Choroid plexus epithelial cell (primary cell): Measurements from ENCODE around the gene SLC3A2.
A peak's percentile ranks its signal among the peaks of the same experiment; 100 is the strongest.
"Not testable (repeated sequence)": the region's sequence is repeated elsewhere in the genome, so short reads cannot be mapped to it uniquely, and the experiment has no call there.

Experiments
- DNase-seq: peaks from one replicate; pipeline ENCODE4 v3.0.0-alpha.2; 2010; ENCODE audit warnings: low read depth
- H3K4me3 ChIP-seq: 2 replicates; pipeline ENCODE4 v1.5.1; 2011; ENCODE audit warnings: low read depth, mild to moderate bottlenecking, control low read depth, low read length, moderate library complexity
- CTCF ChIP-seq: conservative IDR thresholded peaks from 2 replicates; pipeline ENCODE4 v1.5.1; 2011; ENCODE audit warnings: low read depth, mild to moderate bottlenecking, control low read depth, inconsistent platforms, low read length, moderate library complexity

The SLC3A2 gene

GRCh38 chr11:62854013-62854824 is 26.5 kb upstream of the SLC3A2 start:
- no peak for TF ChIP-seq CTCF
- DNase-seq, result no peak
- H3K4me3 ChIP-seq, result peak overlapping the region; percentile 77

GRCh38 chr11:62854825-62855570 is 25.7 kb upstream of the SLC3A2 start:
- peak overlapping the region; percentile 77 for H3K4me3 ChIP-seq
- TF ChIP-seq CTCF, result no peak
- peak; percentile 40 for DNase-seq

GRCh38 chr11:62855571-62856332 is 24.9 kb upstream of the SLC3A2 start:
- peak overlapping the region; percentile 77 for H3K4me3 ChIP-seq
- no peak for TF ChIP-seq CTCF
- peak; percentile 99 for DNase-seq

GRCh38 chr11:62856333-62856895 is 24.3 kb upstream of the SLC3A2 start:
- H3K4me3 ChIP-seq, result peak overlapping the region; percentile 77
- TF ChIP-seq CTCF, result no peak
- no peak for DNase-seq

GRCh38 chr11:62857541-62857982 is 23.1 kb upstream of the SLC3A2 start:
- TF ChIP-seq CTCF, result no peak
- H3K4me3 ChIP-seq, result no peak overlapping the region
- no peak for DNase-seq

GRCh38 chr11:62858201-62858600 is 22.5 kb upstream of the SLC3A2 start:
- TF ChIP-seq CTCF, result no peak
- DNase-seq, result no peak
- H3K4me3 ChIP-seq, result no peak overlapping the region

- DNase-seq, H3K4me3 ChIP-seq: not testable (repeated sequence)
Measured at GRCh38 chr11:62859281-62859703, 21.4 kb upstream of the SLC3A2 start.
